Loucy (cell line): ENCODE results near the gene EME1.

Experiments
- H2AFZ ChIP-seq: fragments of 200-600 bp; sonication (generic); 2 replicates; pipeline ENCODE4 v1.6.0; 2016; ENCODE audit warnings: antibody characterized with exemption, mild to moderate bottlenecking, low read length, moderate library complexity
- H3F3A ChIP-seq: fragments of 200-600 bp; 2 replicates; pipeline ENCODE4 v1.6.0; 2016; ENCODE audit warnings: antibody characterized with exemption, low read depth, mild to moderate bottlenecking
- H3K27me3 ChIP-seq: fragments of 200-600 bp; sonication (generic); 2 replicates; pipeline ENCODE4 v1.6.1; 2014; ENCODE audit warnings: low read length, mild to moderate bottlenecking; ENCODE audit not compliant: insufficient read depth, poor library complexity, severe bottlenecking
- H3K36me3 ChIP-seq: fragments of 200-600 bp; sonication (generic); 2 replicates; pipeline ENCODE4 v1.6.1; 2016; ENCODE audit warnings: low read length; ENCODE audit not compliant: insufficient read depth
- H3K4me1 ChIP-seq: fragments of 200-600 bp; sonication (generic); 2 replicates; pipeline ENCODE4 v1.5.1; 2014; ENCODE audit warnings: low read length, mild to moderate bottlenecking; ENCODE audit not compliant: insufficient read depth, poor library complexity, severe bottlenecking
- H3K4me2 ChIP-seq: fragments of 200-600 bp; sonication (generic); 2 replicates; pipeline ENCODE4 v1.6.0; 2014; ENCODE audit warnings: antibody characterized with exemption, low read length, low read depth, mild to moderate bottlenecking; ENCODE audit not compliant: poor library complexity, severe bottlenecking
- H3K4me3 ChIP-seq: fragments of 200-600 bp; sonication (generic); 2 replicates; pipeline ENCODE4 v1.5.1; 2014; ENCODE audit warnings: low read length, mild to moderate bottlenecking, mixed read lengths; ENCODE audit not compliant: poor library complexity, severe bottlenecking
- H3K79me2 ChIP-seq: fragments of 200-600 bp; sonication (generic); 2 replicates; pipeline ENCODE4 v1.6.1; 2014; ENCODE audit warnings: low read length; ENCODE audit not compliant: insufficient read depth
- H3K9ac ChIP-seq: fragments of 200-600 bp; sonication (generic); 2 replicates; pipeline ENCODE4 v1.6.0; 2014; ENCODE audit warnings: mild to moderate bottlenecking, low read depth, low read length, moderate library complexity; ENCODE audit not compliant: poor library complexity, severe bottlenecking
- H3K9me2 ChIP-seq: fragments of 200-600 bp; sonication (generic); replicated peaks from 2 replicates; pipeline ENCODE4 v1.6.1; 2016; ENCODE audit warnings: low read depth, low read length, mixed read lengths
- H3K9me3 ChIP-seq: fragments of 200-600 bp; sonication (generic); 2 replicates; pipeline ENCODE4 v1.6.1; 2014; ENCODE audit warnings: mild to moderate bottlenecking, antibody characterized with exemption, low read length, low read depth; ENCODE audit not compliant: insufficient read depth
- H4K20me1 ChIP-seq: fragments of 200-600 bp; sonication (generic); 2 replicates; pipeline ENCODE4 v1.6.0; 2014; ENCODE audit warnings: antibody characterized with exemption, low read length, mild to moderate bottlenecking; ENCODE audit not compliant: insufficient read depth, poor library complexity, severe bottlenecking
- EZH2phosphoT487 ChIP-seq: fragments of 200-600 bp; IDR thresholded peaks from 2 replicates; pipeline ENCODE4 v1.6.1; 2018; ENCODE audit warnings: antibody characterized with exemption, mild to moderate bottlenecking, moderate library complexity, borderline replicate concordance
- TF ChIP-seq, protein P1 (sequence below): fragments of 200-600 bp; sonication (generic); conservative IDR thresholded peaks from 2 replicates; pipeline ENCODE4 v1.5.1; 2014; ENCODE audit warnings: mild to moderate bottlenecking, antibody characterized with exemption, low read length

EME1 gene

GRCh38 chr17:50421308-50422051 is 48.5 kb downstream of the EME1 start:
- Histone ChIP-seq H3K9me2 (no peaks in the 10 kb centered on the region), H3K27me3 (no peaks in the 10 kb centered on the region), H3F3A (peaks cover 11% of the 10 kb centered on the region), H3K79me2 (peaks cover 14% of the 10 kb centered on the region), H3K9me3 (no peaks in the 10 kb centered on the region), H3K36me3 (no peaks in the 10 kb centered on the region), H3K9ac (peak overlapping the region; percentile 69), H3K4me1 (peaks cover 40% of the 10 kb centered on the region), H2AFZ (peak overlapping the region; percentile 79), H3K4me3 (peak overlapping the region; percentile 70), H3K4me2 (peak overlapping the region; percentile 75), H4K20me1 (no peaks in the 10 kb centered on the region)
- no peak for TF ChIP-seq EZH2phosphoT487
- TF ChIP-seq, protein P1, sequence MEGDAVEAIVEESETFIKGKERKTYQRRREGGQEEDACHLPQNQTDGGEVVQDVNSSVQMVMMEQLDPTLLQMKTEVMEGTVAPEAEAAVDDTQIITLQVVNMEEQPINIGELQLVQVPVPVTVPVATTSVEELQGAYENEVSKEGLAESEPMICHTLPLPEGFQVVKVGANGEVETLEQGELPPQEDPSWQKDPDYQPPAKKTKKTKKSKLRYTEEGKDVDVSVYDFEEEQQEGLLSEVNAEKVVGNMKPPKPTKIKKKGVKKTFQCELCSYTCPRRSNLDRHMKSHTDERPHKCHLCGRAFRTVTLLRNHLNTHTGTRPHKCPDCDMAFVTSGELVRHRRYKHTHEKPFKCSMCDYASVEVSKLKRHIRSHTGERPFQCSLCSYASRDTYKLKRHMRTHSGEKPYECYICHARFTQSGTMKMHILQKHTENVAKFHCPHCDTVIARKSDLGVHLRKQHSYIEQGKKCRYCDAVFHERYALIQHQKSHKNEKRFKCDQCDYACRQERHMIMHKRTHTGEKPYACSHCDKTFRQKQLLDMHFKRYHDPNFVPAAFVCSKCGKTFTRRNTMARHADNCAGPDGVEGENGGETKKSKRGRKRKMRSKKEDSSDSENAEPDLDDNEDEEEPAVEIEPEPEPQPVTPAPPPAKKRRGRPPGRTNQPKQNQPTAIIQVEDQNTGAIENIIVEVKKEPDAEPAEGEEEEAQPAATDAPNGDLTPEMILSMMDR, result no peak

DNA sequence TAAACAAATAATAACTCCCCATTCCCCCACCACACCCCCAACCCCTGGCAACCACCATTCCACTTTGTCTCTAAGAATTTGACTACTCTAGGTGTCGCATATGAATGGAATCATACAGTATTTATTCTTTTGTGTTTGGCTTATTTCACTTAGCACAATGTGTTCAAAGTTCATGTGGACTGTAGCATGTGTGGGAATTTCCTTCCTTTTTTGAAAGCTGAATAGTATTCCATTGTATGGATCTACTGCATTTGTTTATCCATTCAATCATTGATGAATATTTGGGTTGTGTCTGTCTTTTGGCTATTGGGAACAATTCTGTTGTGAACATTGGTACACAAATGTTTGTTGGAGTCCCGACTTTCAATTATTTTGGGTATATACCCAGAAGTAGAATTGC is 49.7 kb downstream of the EME1 start:
- H3F3A ChIP-seq, result peaks cover 15% of the 10 kb centered on the region
- no peak overlapping the region for H2AFZ ChIP-seq
- H3K79me2 ChIP-seq, result peaks cover 24% of the 10 kb centered on the region
- TF ChIP-seq, protein P1, result no peak
- no peak for TF ChIP-seq EZH2phosphoT487
- peaks cover 49% of the 10 kb centered on the region for H3K4me1 ChIP-seq
- H4K20me1 ChIP-seq, result no peaks in the 10 kb centered on the region
- H3K4me2 ChIP-seq, result no peak overlapping the region
- H3K9me3 ChIP-seq, result no peaks in the 10 kb centered on the region
- no peaks in the 10 kb centered on the region for H3K36me3 ChIP-seq
- no peaks in the 10 kb centered on the region for H3K9me2 ChIP-seq
- no peak overlapping the region for H3K4me3 ChIP-seq
- no peaks in the 10 kb centered on the region for H3K27me3 ChIP-seq
- no peak overlapping the region for H3K9ac ChIP-seq

GRCh38 chr17:50423553-50424159 is 50.6 kb downstream of the EME1 start:
- H3K79me2 ChIP-seq, result peaks cover 30% of the 10 kb centered on the region
- no peaks in the 10 kb centered on the region for H3K36me3 ChIP-seq
- H2AFZ ChIP-seq, result no peak overlapping the region
- H3K9me3 ChIP-seq, result no peaks in the 10 kb centered on the region
- peaks cover 53% of the 10 kb centered on the region for H3K4me1 ChIP-seq
- peak overlapping the region; percentile 94 for H3K4me2 ChIP-seq
- no peak for TF ChIP-seq EZH2phosphoT487
- TF ChIP-seq, protein P1, result no peak
- H3K27me3 ChIP-seq, result no peaks in the 10 kb centered on the region
- no peak overlapping the region for H3K9ac ChIP-seq
- no peaks in the 10 kb centered on the region for H4K20me1 ChIP-seq
- peak overlapping the region; percentile 82 for H3K4me3 ChIP-seq
- H3F3A ChIP-seq, result peaks cover 15% of the 10 kb centered on the region
- no peaks in the 10 kb centered on the region for H3K9me2 ChIP-seq
